NB4 (cell line): ENCODE results near the gene RARRES2.
"Not testable (repeated sequence)": the region's sequence is repeated elsewhere in the genome, so short reads cannot be mapped to it uniquely, and the experiment has no call there.

Experiments
- CTCF ChIP-seq: IDR thresholded peaks from one replicate; pipeline ENCODE4 v1.5.1; 2012; ENCODE audit warnings: low read depth, low read length
- POLR2A ChIP-seq: IDR thresholded peaks from 2 replicates; pipeline ENCODE4 v1.6.1; 2011; ENCODE audit warnings: mild to moderate bottlenecking; ENCODE audit not compliant: insufficient read length; ENCODE audit errors: extremely low read depth

GRCh38 chr7:150305259-150305902 is 36.0 kb downstream of the RARRES2 start:
- TF ChIP-seq CTCF, POLR2A: not testable (repeated sequence)
